Frontal cortex (tissue), 4 donors: ENCODE measurements around the gene GJA8. TPM values are rescaled to one million over a fixed set of nuclear protein-coding genes. Genes with fewer than 3 reads are reported as not detected.
"Not testable (repeated sequence)": the region's sequence is repeated elsewhere in the genome, so short reads cannot be mapped to it uniquely, and the experiment has no call there.

Experiments
- DNase-seq, 2 donors: peaks; one replicate each; pipeline ENCODE4 v3.0.0; 2012; ENCODE audit warnings: low spot score in 2 of 2
- FAIRE-seq: peaks from 2 replicates; lab custom pipeline; 2012; peaks lifted over from hg19 to GRCh38; lab: Jason Lieb, UNC
- total RNA-seq: library from RNA; depleted of rRNA; stranded (reverse); fragments of >200 nt; gene quantifications from one replicate; pipeline ENCODE4 v1.2.3, GENCODE V29; 2014
- donor health status: control.
- donor health status: control.
- donor health status: control.

The GJA8 gene
- total RNA-seq, 1 donor from 2014 or later = not detected

GRCh38 chr1:147924813-147925212 is 22.2 kb downstream of the GJA8 start:
- DNase-seq = no peak
- FAIRE-seq = no peak

- FAIRE-seq, DNase-seq: not testable (repeated sequence)
Measured at GRCh38 chr1:147927215-147927614, 24.6 kb downstream of the GJA8 start.

GRCh38 chr1:147927689-147928088 is 25.1 kb downstream of the GJA8 start:
- DNase-seq, FAIRE-seq: not testable (repeated sequence)

DNA sequence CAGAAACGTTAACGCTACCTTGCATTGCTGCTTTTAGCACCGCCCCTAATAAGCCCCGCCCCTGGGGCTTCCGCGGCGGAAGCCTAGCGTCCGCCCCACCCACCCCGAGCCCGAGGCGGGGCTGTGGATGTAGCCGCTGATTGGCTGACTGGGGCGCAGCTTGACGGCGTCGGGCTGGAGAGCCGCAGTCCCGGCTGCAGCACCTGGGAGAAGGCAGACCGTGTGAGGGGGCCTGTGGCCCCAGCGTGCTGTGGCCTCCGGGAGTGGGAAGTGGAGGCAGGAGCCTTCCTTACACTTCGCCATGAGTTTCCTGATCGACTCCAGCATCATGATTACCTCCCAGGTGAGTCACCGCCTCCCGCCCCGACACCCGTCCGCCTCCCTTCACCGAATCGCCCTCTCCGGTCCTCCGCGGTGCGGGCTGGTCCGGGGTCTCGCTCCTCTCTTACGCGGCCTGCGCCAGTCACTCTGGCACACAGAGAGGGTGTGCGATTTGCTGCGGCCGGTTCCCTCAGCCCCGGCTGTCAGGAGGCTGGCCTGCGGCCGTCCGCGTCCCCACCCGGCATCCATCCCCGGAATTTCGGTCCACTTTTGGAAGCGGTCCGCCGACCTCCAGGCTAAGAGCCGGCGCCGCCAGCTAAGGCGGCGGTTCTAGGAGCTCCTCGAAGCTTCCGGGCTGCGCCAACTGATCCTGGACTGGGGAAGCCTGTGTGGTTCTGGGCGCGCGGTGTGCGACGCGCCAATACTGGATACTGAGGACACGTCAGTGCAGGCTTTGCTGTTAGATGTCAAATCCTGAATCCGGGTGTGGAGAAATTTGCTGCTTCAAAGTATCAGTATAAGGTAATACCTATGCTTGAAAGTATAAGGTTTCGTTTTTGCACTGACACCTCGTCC is 25.9 kb downstream of the GJA8 start, which contains the start of gene GPR89B:
TSS of gene GPR89B (plus strand) at position 185 of the 897 bp plus-strand sequence. CDS start at position 302, 117 bp downstream.
- FAIRE-seq = not testable (repeated sequence)
- DNase-seq = peak; percentile 52 to 65

DNA sequence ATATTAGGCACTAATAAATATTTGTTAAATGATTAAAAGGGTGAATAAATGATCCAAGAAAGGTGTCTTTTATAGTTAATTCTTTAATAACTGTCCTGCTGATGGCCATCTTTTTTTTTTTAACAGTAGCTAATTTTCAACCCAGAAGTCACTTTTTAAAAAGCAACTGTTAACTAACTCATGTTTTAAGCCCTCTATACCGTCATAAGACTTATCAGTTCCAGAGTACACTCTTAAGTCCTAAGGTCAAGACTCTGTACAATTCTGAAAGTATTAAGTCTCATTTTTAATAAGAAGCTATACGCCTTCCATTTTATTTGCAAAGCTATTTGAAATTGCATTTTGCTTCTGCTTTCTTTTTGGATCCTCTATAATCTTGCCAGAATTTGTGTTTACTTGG is 28.5 kb downstream of the GJA8 start:
- FAIRE-seq, DNase-seq: not testable (repeated sequence)

- not testable (repeated sequence) for DNase-seq
Measured at GRCh38 chr1:147935296-147935695, 32.7 kb downstream of the GJA8 start.

GRCh38 chr1:147940456-147940855 is 37.9 kb downstream of the GJA8 start:
- not testable (repeated sequence) for FAIRE-seq, DNase-seq

More at GRCh38 chr1:147935296-147935695, 32.7 kb downstream of the GJA8 start:
- FAIRE-seq = not testable (repeated sequence)

- DNase-seq, FAIRE-seq: not testable (repeated sequence)
Measured at GRCh38 chr1:147942563-147942962, 40.0 kb downstream of the GJA8 start.

DNA sequence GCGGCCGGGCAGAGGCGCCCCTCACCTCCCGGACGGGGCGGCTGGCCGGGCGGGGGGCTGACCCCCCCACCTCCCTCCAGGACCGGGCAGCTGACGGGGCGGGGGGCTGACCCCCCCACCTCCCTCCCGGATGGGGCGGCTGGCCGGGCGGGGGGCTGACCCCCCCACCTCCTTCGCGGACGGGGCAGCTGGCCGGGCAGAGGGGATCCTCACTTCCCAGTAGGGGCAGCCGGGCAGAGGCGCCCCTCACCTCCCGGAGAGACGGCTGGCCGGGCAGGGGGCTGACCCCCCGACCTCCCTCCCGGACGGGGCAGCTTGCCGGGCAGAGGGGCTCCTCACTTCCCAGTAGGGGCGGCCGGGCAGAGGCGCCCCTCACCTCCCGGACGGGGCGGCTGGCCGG is 46.9 kb downstream of the GJA8 start:
- DNase-seq, FAIRE-seq: not testable (repeated sequence)

Other genes with a start within 250 kb of the GJA8 start
- 12.6 TPM for gene ACP6, start 232.3 kb upstream of the GJA8 start, total RNA-seq
- 1.6 TPM for gene GJA5, start 142.2 kb upstream of the GJA8 start, total RNA-seq
- 32.2 TPM for gene GPR89B, start 25.6 kb downstream of the GJA8 start, total RNA-seq
- gene NBPF11, start 249.5 kb downstream of the GJA8 start, total RNA-seq = 11.8 TPM